ENCODE results near the gene LVRN. TPM values are rescaled to one million over a fixed set of nuclear protein-coding genes. Genes with fewer than 3 reads are reported as not detected.

The LVRN gene
- total RNA-seq, 3 donors from 2014 or later: 1.0 to 1.8 (median 1.6) TPM

DNA sequence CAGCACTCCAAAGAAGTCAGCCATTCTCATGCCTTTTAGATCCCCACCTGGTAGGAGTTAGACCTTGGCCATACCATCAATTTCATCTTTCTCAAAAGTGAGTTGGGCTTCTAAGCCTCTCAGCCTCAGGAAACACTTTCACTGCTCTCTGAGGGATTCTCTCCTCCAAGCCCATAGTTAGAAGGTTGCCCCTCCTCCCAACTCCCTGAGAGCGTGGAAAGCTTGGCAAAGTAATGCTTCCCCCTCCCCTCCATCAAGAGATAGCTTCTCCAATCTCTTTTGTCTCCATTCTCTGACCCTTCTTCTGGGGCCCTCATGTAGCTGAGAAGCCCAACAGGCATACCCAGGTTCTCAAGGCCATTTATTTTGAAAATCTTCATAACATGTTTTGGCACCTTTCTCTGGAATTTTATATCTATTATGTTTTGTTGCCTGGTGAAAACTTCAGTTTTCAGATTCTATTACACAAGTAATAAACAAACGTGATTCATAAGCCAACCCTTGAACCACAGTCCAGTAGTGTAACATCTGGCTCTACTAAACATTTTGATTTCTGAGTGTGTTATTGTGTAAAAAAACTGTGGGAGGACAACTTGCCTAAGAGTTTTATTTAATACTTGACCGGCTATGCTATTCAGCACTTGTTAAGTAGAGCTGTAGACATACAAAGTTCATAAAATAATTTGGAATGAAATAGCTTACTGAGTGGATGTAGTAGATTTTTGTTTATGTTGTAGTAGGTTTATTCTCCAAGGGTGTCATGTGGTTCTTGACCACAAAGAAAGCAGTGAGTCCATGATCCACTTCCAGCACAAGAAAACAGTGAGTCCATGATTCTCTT lies 17.1 kb downstream of the LVRN start:
- DNase-seq: no peak
- TF ChIP-seq, protein P1, sequence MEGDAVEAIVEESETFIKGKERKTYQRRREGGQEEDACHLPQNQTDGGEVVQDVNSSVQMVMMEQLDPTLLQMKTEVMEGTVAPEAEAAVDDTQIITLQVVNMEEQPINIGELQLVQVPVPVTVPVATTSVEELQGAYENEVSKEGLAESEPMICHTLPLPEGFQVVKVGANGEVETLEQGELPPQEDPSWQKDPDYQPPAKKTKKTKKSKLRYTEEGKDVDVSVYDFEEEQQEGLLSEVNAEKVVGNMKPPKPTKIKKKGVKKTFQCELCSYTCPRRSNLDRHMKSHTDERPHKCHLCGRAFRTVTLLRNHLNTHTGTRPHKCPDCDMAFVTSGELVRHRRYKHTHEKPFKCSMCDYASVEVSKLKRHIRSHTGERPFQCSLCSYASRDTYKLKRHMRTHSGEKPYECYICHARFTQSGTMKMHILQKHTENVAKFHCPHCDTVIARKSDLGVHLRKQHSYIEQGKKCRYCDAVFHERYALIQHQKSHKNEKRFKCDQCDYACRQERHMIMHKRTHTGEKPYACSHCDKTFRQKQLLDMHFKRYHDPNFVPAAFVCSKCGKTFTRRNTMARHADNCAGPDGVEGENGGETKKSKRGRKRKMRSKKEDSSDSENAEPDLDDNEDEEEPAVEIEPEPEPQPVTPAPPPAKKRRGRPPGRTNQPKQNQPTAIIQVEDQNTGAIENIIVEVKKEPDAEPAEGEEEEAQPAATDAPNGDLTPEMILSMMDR (IDR thresholded peaks at IDR 0.05): no peak
- Histone ChIP-seq H3K4me1 (ENCODE audit: low read depth) (no peaks in the 10 kb centered on the region), H3K36me3 (ENCODE audit: low read depth) (no peaks in the 10 kb centered on the region), H3K4me3 (no peak overlapping the region), H3K9me3 (no peaks in the 10 kb centered on the region)
- intact Hi-C loops (cut with DNase I, micrococcal nuclease): no loop called here
- peak; percentile 44 for ATAC-seq

DNA sequence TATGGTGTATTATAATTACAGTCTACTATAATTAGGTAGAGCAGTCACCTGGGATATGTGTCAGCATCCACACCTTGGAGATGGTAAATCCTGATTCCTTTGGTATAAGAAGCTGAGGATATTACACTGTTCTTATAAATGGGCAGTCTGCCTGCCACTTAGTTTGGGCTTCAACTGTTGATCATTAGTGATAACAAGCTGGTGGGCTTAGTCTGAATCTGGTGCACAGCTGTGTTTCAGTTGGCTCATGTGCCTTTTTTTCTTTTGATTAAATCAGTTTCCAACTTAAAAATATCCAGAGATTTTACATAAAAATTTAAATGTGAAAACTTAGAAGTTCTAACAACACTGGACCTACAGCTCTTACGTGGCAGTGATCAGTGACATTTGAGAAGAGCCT lies 21.2 kb downstream of the LVRN start:
- TF ChIP-seq, protein P1 (IDR thresholded peaks at IDR 0.05): no peak
- H3K36me3 ChIP-seq (ENCODE audit: low read depth): no peaks in the 10 kb centered on the region
- DNase-seq (no peak), ATAC-seq (no peak)
- intact Hi-C loops (cut with DNase I, micrococcal nuclease): no loop called here
- no peak overlapping the region for H3K4me3 ChIP-seq
- no peaks in the 10 kb centered on the region for H3K4me1 ChIP-seq (ENCODE audit: low read depth)
- H3K9me3 ChIP-seq: no peaks in the 10 kb centered on the region

DNA sequence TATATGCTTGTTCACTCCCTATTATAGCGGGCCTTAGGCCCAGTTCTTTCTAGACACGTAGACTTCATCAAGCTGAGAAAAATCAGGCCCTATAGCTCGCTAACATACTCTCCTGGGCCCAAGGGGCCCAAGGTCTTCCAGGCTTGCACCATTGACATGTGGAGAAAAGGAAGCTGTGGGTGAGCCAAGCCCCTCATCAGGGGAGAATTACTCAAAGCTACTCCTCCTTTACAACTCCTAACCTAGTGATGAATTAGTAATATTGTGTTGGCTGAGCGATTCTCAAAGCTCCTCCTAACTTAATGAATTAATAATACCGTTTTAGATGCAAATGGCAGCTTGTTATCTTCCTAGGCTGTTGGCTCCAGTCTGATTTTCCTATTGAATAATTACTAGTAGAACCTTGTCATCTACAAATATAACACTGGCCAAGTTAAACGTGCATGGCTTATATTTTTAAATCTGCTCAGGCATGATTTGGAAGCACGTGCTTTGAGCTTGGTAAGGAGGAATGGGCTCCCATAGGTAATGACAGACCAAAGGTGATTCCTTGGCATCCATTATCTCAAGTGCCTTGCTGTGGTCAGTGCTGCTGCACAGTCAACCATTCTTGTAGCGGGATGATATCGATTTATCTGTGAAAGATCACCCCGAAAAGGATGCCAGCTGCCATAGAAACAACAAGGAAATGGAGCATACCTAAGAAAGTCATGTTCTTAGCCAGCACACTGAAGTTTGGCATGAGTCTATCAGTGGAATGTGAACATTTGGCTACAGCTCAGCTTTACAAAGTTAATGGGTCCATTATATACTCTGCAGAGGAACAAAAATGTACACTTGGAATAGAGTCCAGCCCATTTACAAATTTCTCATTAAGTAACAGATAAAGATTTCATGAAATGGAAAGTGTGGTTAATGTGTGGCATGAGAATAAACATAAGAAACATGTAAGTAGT lies 23.8 kb downstream of the LVRN start:
- ATAC-seq: no peak
- intact Hi-C loops (cut with DNase I, micrococcal nuclease): no loop called here
- no peaks in the 10 kb centered on the region for H3K4me1 ChIP-seq (ENCODE audit: low read depth)
- no peaks in the 10 kb centered on the region for H3K36me3 ChIP-seq (ENCODE audit: low read depth)
- DNase-seq: no peak
- H3K4me3 ChIP-seq: no peak overlapping the region
- H3K9me3 ChIP-seq: no peaks in the 10 kb centered on the region
- TF ChIP-seq, protein P1 (IDR thresholded peaks at IDR 0.05): no peak

DNA sequence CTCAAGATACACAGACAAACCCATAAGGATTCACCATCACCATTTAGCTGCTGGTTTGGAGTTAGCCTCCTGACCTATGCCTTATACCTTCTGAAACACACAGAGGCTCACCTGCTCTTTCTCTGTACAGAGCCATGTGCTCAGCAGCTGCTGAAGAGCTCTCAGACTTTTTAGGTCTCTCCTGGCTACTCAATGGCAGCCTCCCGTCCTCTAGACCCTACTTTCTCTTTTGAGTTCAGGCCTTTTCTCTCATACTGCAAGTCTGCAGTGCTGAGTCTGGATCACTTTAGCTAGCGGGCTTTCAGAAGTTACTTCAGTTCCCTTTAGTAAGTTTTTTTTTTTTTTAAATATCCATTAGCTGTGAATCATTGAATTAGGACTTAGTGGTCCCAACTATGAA lies 25.7 kb downstream of the LVRN start:
- no peak for DNase-seq
- H3K9me3 ChIP-seq: no peaks in the 10 kb centered on the region
- intact Hi-C loops (cut with DNase I, micrococcal nuclease): no loop called here
- ATAC-seq: no peak
- TF ChIP-seq, protein P1 (IDR thresholded peaks at IDR 0.05): no peak
- no peak overlapping the region for H3K4me3 ChIP-seq
- no peaks in the 10 kb centered on the region for H3K36me3 ChIP-seq (ENCODE audit: low read depth)
- no peaks in the 10 kb centered on the region for H3K4me1 ChIP-seq (ENCODE audit: low read depth)

DNA sequence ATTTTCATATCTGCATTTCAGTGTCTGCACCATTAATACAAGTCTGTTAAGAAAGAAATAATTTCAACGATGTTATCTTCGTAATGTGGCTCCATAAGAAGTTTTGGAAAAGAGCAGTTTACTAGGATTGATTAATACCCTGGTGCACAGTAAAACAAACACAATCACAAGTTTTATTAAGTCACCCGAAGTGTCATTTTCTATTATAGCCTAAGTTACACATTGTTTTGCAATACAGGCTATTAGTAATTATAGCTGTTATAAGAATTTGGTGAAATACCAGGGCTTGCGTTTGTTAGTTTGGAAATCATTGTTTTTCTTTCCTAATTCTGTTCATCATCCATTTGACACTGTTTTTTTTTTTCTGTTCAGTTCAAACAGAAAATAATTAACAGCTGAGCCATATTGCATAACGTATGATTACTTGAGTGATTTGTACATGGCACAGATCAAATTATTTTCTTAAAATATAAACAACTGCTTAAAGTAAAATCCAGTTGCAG lies 30.6 kb downstream of the LVRN start:
- Histone ChIP-seq H3K4me3 (no peak overlapping the region), H3K4me1 (ENCODE audit: low read depth) (no peaks in the 10 kb centered on the region), H3K36me3 (ENCODE audit: low read depth) (no peaks in the 10 kb centered on the region), H3K9me3 (no peaks in the 10 kb centered on the region)
- ATAC-seq (no peak), DNase-seq (no peak)
- TF ChIP-seq, protein P1 (IDR thresholded peaks at IDR 0.05): no peak
- intact Hi-C loops (cut with DNase I, micrococcal nuclease): no loop called here
